H1 (cell line): Measurements from ENCODE around the gene ASB3. TPM values are rescaled to one million over a fixed set of nuclear protein-coding genes. Genes with fewer than 3 reads are reported as not detected.
"Not testable (repeated sequence)": the region's sequence is repeated elsewhere in the genome, so short reads cannot be mapped to it uniquely, and the experiment has no call there.

ENCODE experiments used
- CTCF ChIA-PET: fragments of 300-600 bp; sonication (Branson Sonifier 250); formaldehyde crosslinking; loops from one replicate; lab custom pipeline; 2021; ENCODE audit not compliant: partially characterized antibody; lab: Charles Lee
- POLR2A ChIA-PET: fragments of 300-600 bp; sonication (Branson Sonifier 250); formaldehyde crosslinking; loops from one replicate; lab custom pipeline; 2021; ENCODE audit warnings: inconsistent platforms; ENCODE audit not compliant: partially characterized antibody; lab: Charles Lee
- DNase-seq, 2 experiments: peaks; one replicate each; pipeline versions ENCODE4 v3.0.0 to v3.0.0-alpha.2; 2010 to 2022; ENCODE audit warnings: low spot score in 2 of 2, low read depth in 1 of 2, mixed read lengths in 1 of 2
- FAIRE-seq: peaks from 2 replicates; lab custom pipeline; 2011; peaks lifted over from hg19 to GRCh38; lab: Jason Lieb, UNC
- H2AFZ ChIP-seq: 2 replicates; pipeline ENCODE4 v1.8.1; 2012; ENCODE audit warnings: low read length, inconsistent platforms
- H2AK5ac ChIP-seq: 2 replicates; pipeline ENCODE4 v1.6.1; 2013; ENCODE audit warnings: low read depth, low read length
- H2BK120ac ChIP-seq: replicated peaks from 2 replicates; pipeline ENCODE3; 2013; ENCODE audit warnings: low read depth, low read length, inconsistent platforms
- H2BK12ac ChIP-seq: 2 replicates; pipeline ENCODE4 v1.6.1; 2013; ENCODE audit warnings: low read depth, low read length
- H2BK15ac ChIP-seq: 2 replicates; pipeline ENCODE4 v1.6.1; 2013; ENCODE audit warnings: low read length
- H2BK20ac ChIP-seq: 2 replicates; pipeline ENCODE4 v1.6.1; 2013; ENCODE audit warnings: low read length
- H2BK5ac ChIP-seq: 2 replicates; pipeline ENCODE4 v1.6.1; 2013; ENCODE audit warnings: low read depth, low read length
- H3K14ac ChIP-seq: 2 replicates; pipeline ENCODE4 v1.6.1; 2013; ENCODE audit warnings: inconsistent platforms; ENCODE audit not compliant: insufficient read length
- H3K18ac ChIP-seq: 2 replicates; pipeline ENCODE4 v1.6.1; 2013; ENCODE audit warnings: low read length; ENCODE audit errors: extremely low read depth
- H3K23ac ChIP-seq: 2 replicates; pipeline ENCODE4 v1.6.1; 2013; ENCODE audit warnings: inconsistent platforms; ENCODE audit not compliant: insufficient read length
- H3K23me2 ChIP-seq: 2 replicates; pipeline ENCODE4 v1.6.1; 2013; ENCODE audit warnings: low read depth, low read length
- H3K27ac ChIP-seq: 2 replicates; pipeline ENCODE4 v1.6.1; 2011; ENCODE audit warnings: low read depth, low read length, inconsistent platforms
- H3K27me3 ChIP-seq, 4 experiments: replicated peaks in 1 of 4; 1 replicate in 1 of 4; 2 replicates in 3 of 4; pipeline versions ENCODE4 v1.6.1 to v1.8.1; 2011 to 2013; ENCODE audit warnings: low read length in 3 of 4, mild to moderate bottlenecking in 3 of 4, inconsistent platforms in 2 of 4, mixed read lengths in 2 of 4, moderate library complexity in 1 of 4; ENCODE audit not compliant: control insufficient read depth in 3 of 4, insufficient read depth in 3 of 4; ENCODE audit errors: extremely low read depth in 1 of 4
- H3K36me3 ChIP-seq, 4 experiments: 2 replicates each; pipeline versions ENCODE4 v1.6.1 to v1.8.1; 2011 to 2013; ENCODE audit warnings: mild to moderate bottlenecking in 4 of 4, low read length in 3 of 4, moderate library complexity in 2 of 4, control low read depth in 1 of 4, inconsistent platforms in 1 of 4; ENCODE audit not compliant: insufficient read depth in 4 of 4, control insufficient read depth in 2 of 4
- H3K4ac ChIP-seq: replicated peaks from 2 replicates; pipeline ENCODE3; 2013; ENCODE audit warnings: low read length, low read depth, mixed read lengths, inconsistent platforms; ENCODE audit not compliant: insufficient read length
- H3K4me1 ChIP-seq, 4 experiments: replicated peaks in 1 of 4; 1 replicate in 1 of 4; 2 replicates in 3 of 4; pipeline versions ENCODE4 v1.6.1 to v1.8.1; 2011 to 2013; ENCODE audit warnings: low read length in 3 of 4, inconsistent platforms in 2 of 4, mixed read lengths in 1 of 4; ENCODE audit not compliant: insufficient read depth in 4 of 4, control insufficient read depth in 3 of 4
- H3K4me2 ChIP-seq, 2 experiments: 2 replicates each; pipeline versions ENCODE4 v1.6.1 to v1.8.1; 2011 to 2013; ENCODE audit warnings: low read depth in 2 of 2, low read length in 2 of 2, control low read depth in 1 of 2, inconsistent platforms in 1 of 2, mild to moderate bottlenecking in 1 of 2; ENCODE audit not compliant: insufficient read depth in 1 of 2
- H3K4me3 ChIP-seq, 4 experiments: fragments of 200-600, 300-600 bp in 1 of 4; sonication (generic), shearing (Covaris generic), sonication (Bioruptor Twin) in 1 of 4; 2 replicates each; pipeline versions ENCODE4 v1.5.1 to v1.8.1; 2011 to 2016; ENCODE audit warnings: low read length in 4 of 4, low read depth in 3 of 4, control low read depth in 2 of 4, inconsistent platforms in 2 of 4, mild to moderate bottlenecking in 2 of 4, mixed read lengths in 1 of 4, moderate library complexity in 1 of 4; ENCODE audit not compliant: insufficient read depth in 2 of 4; ENCODE audit errors: extremely low read depth in 1 of 4
- H3K56ac ChIP-seq: replicated peaks from 2 replicates; pipeline ENCODE3; 2013; ENCODE audit warnings: low read depth, mild to moderate bottlenecking, mixed read lengths, low read length, inconsistent platforms; ENCODE audit not compliant: insufficient read length
- H3K79me1 ChIP-seq: 2 replicates; pipeline ENCODE4 v1.6.1; 2013; ENCODE audit warnings: low read depth, low read length, control low read depth
- H3K79me2 ChIP-seq, 2 experiments: 2 replicates each; pipeline versions ENCODE4 v1.6.1 to v1.8.1; 2012 to 2013; ENCODE audit warnings: low read length in 2 of 2, mild to moderate bottlenecking in 2 of 2, inconsistent platforms in 1 of 2; ENCODE audit not compliant: insufficient read depth in 2 of 2, control insufficient read depth in 1 of 2
- H3K9ac ChIP-seq, 4 experiments: replicated peaks in 1 of 4; 1 replicate in 1 of 4; 2 replicates in 3 of 4; pipeline versions ENCODE4 v1.6.1 to v1.8.1; 2011 to 2013; ENCODE audit warnings: low read depth in 3 of 4, low read length in 3 of 4, control low read depth in 2 of 4, mild to moderate bottlenecking in 2 of 4, moderate library complexity in 2 of 4, inconsistent platforms in 1 of 4; ENCODE audit errors: extremely low read depth in 1 of 4
- H3K9me3 ChIP-seq, 2 experiments: 2 replicates each; pipeline versions ENCODE4 v1.6.1 to v1.8.1; 2012 to 2013; ENCODE audit warnings: mild to moderate bottlenecking in 2 of 2, moderate library complexity in 2 of 2, control low read depth in 1 of 2, inconsistent platforms in 1 of 2, low read depth in 1 of 2, low read length in 1 of 2, mixed read lengths in 1 of 2; ENCODE audit not compliant: insufficient read depth in 2 of 2
- H4K20me1 ChIP-seq, 2 experiments: replicated peaks in 1 of 2; 2 replicates each; pipeline versions ENCODE3 to v1.8.1; 2011 to 2013; ENCODE audit warnings: inconsistent platforms in 2 of 2, low read length in 2 of 2, mild to moderate bottlenecking in 1 of 2; ENCODE audit not compliant: insufficient read depth in 2 of 2, control insufficient read depth in 1 of 2
- H4K5ac ChIP-seq: 2 replicates; pipeline ENCODE4 v1.6.1; 2013; ENCODE audit warnings: low read length, low read depth, mixed read lengths, inconsistent platforms; ENCODE audit not compliant: insufficient read length
- H4K8ac ChIP-seq: 2 replicates; pipeline ENCODE4 v1.8.0; 2013; ENCODE audit warnings: mild to moderate bottlenecking, moderate library complexity, low read length, inconsistent platforms; ENCODE audit not compliant: insufficient read depth; ENCODE audit errors: extremely low read depth
- H4K91ac ChIP-seq: replicated peaks from 2 replicates; pipeline ENCODE3; 2013; ENCODE audit warnings: low read length, mixed read lengths, inconsistent platforms; ENCODE audit not compliant: insufficient read length
- HDAC6 ChIP-seq: IDR thresholded peaks from one replicate; pipeline ENCODE4 v1.7.1; 2012; ENCODE audit warnings: low read depth, mild to moderate bottlenecking, inconsistent platforms, low read length, moderate library complexity
- WGBS, 2 experiments: shearing (Covaris generic) in 1 of 2; methylation state at CpG; one replicate each; pipeline versions ENCODE4 v1.1.6 to v1.1.7; 2013 to 2015; ENCODE audit warnings: low lambda C conversion rate in 2 of 2, mixed read lengths in 2 of 2, inconsistent platforms in 1 of 2, low coverage in 1 of 2, missing lambda C conversion rate in 1 of 2; ENCODE audit not compliant: insufficient replicate concordance in 2 of 2, insufficient coverage in 1 of 2, insufficient read length in 1 of 2; ENCODE audit errors: extremely low coverage in 1 of 2, missing lambda C conversion rate in 1 of 2; 5-methylcytosine and 5-hydroxymethylcytosine counted together
- polyA plus RNA-seq, 7 experiments: library from polyadenylated mRNA; depleted of rRNA in 3 of 7; stranded (reverse) in 5 of 7; unstranded in 2 of 7; fragments of >200 nt in 5 of 7; fragments of 200-250 nt in 2 of 7; gene quantifications; 1 replicate in 5 of 7; 2 replicates in 1 of 7; 4 replicates in 1 of 7; pipeline versions ENCODE4 v1.2.1 to v1.2.3, GENCODE V29; 2011 to 2013; ENCODE audit warnings: missing spikeins in 2 of 7, mixed read lengths in 2 of 7
- total RNA-seq: library from RNA; stranded (reverse); fragmentation: NEBNext Ultra II Directional; extraction: Animal tissue kit (Norgen Biotek cat#: 25700); gene quantifications from 2 replicates; pipeline ENCODE4 v1.2.1, GENCODE V29; 2021

ASB3 gene
- total and polyA plus RNA-seq, 2 of the 8 experiments (the other 6 are each of a cell fraction or from before 2014, with no cell fraction given) = 22.6 to 25.4 TPM

- TF ChIP-seq HDAC6 = no peak
These were observed 125.9 kb downstream of the ASB3 start (continued) for GRCh38 chr2:53660886-53661285.

DNA sequence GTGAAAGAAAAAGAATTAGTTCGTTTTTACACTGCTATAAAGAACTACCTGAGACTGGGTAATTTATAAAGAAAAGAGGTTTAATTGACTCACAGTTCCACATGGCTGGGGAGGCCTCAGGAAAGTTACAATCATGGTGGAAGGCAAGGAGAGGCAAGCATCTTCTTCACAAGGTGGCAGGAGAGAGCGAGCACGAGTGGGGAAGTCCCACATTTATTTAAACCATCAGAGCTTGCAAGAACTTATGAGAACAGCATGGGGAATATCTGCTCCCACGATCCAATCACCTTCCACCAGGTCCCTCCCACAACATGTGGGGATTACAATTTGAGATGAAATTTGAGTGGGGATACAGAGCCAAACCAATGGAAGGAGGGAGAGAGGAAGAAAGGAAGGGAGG lies 128.3 kb downstream of the ASB3 start:
- H3K27me3 ChIP-seq = not testable (repeated sequence)

More for the DNA sequence above, 128.3 kb downstream of the ASB3 start:
- H2BK15ac ChIP-seq, H3K18ac ChIP-seq, H3K36me3 ChIP-seq, H2AK5ac ChIP-seq, H3K56ac ChIP-seq, H3K9me3 ChIP-seq, H3K23me2 ChIP-seq, H4K91ac ChIP-seq, H3K4me3 ChIP-seq, H3K79me2 ChIP-seq, H3K79me1 ChIP-seq, H2BK12ac ChIP-seq, H3K23ac ChIP-seq, H2AFZ ChIP-seq, DNase-seq, H3K14ac ChIP-seq, H3K4ac ChIP-seq, H4K20me1 ChIP-seq, H4K8ac ChIP-seq, FAIRE-seq, H2BK120ac ChIP-seq, H2BK20ac ChIP-seq, POLR2A ChIA-PET, H3K9ac ChIP-seq, H4K5ac ChIP-seq, H2BK5ac ChIP-seq, H3K4me1 ChIP-seq, H3K27ac ChIP-seq, H3K4me2 ChIP-seq: not testable (repeated sequence)
- CTCF ChIA-PET = interaction anchor here (0.6 to 2.3 kb wide), 3 partner anchors 15 to 1995 kb away, joined by 3 to 5 read pairs (median 4); no protein-coding TSS in a partner anchor
- 79% methylated on average over 4 of the region's 4 CpGs; no CpG with 5 or more reads in 1 of the 2 experiments for WGBS, 2 experiments
